HG03460 (cell line): ENCODE data around the gene IFNB1.

ENCODE experiments used
- ATAC-seq: cut with Tn5 transposase; IDR thresholded peaks from one replicate; pipeline ENCODE4 v1.9.1; 2021; ENCODE audit not compliant: unreplicated experiment

The IFNB1 gene

GRCh38 chr9:21070906-21071305 is 6.8 kb downstream of the IFNB1 start:
- no peak for ATAC-seq

- no peak for ATAC-seq
Observed at GRCh38 chr9:21070171-21070571, 7.6 kb downstream of the IFNB1 start.

- peak; percentile 88 for ATAC-seq
Observed at GRCh38 chr9:21060919-21061561, 16.7 kb downstream of the IFNB1 start.

- ATAC-seq: no peak
Observed at GRCh38 chr9:21056931-21057330, 20.8 kb downstream of the IFNB1 start.

- ATAC-seq: no peak
Observed at GRCh38 chr9:21053851-21054250, 23.9 kb downstream of the IFNB1 start.

GRCh38 chr9:21047281-21047691 is 30.5 kb downstream of the IFNB1 start:
- no peak for ATAC-seq

GRCh38 chr9:21043841-21044240 is 33.9 kb downstream of the IFNB1 start:
- no peak for ATAC-seq

- ATAC-seq: no peak
Observed at GRCh38 chr9:21042466-21042865, 35.3 kb downstream of the IFNB1 start.

GRCh38 chr9:21039302-21039701 is 38.4 kb downstream of the IFNB1 start:
- no peak for ATAC-seq

- ATAC-seq: no peak
Observed at GRCh38 chr9:21037278-21037677, 40.5 kb downstream of the IFNB1 start.

- no peak for ATAC-seq
Observed at GRCh38 chr9:21031808-21032183, 45.9 kb downstream of the IFNB1 start.

GRCh38 chr9:21031091-21031807 is 46.5 kb downstream of the IFNB1 start, which contains the start of gene HACD4:
TSS of gene HACD4 (minus strand) at chr9:21031640. CDS start at chr9:21031590, 50 bp downstream.
- peak; percentile 79 for ATAC-seq

- ATAC-seq: peak; percentile 69
Observed at GRCh38 chr9:21030389-21031035, 47.2 kb downstream of the IFNB1 start.

GRCh38 chr9:21029661-21030060 is 48.1 kb downstream of the IFNB1 start:
- no peak for ATAC-seq

GRCh38 chr9:21028466-21028865 is 49.3 kb downstream of the IFNB1 start:
- no peak for ATAC-seq

GRCh38 chr9:21027295-21027694 is 50.4 kb downstream of the IFNB1 start:
- no peak for ATAC-seq
